Type B pancreatic cell (in vitro differentiated cells): ENCODE results near the gene GRK1. TPM values are rescaled to one million over a fixed set of nuclear protein-coding genes. Genes with fewer than 3 reads are reported as not detected.

Source experiments
- DNase-seq: peaks from one replicate; pipeline ENCODE4 v3.0.0; 2021; ENCODE audit warnings: mixed read lengths; ENCODE audit not compliant: unreplicated experiment; ENCODE audit errors: extremely low spot score
- H3K27ac Mint-ChIP-seq: 2 replicates; pipeline ENCODE4 v1.8.0; 2021; ENCODE audit warnings: mild to moderate bottlenecking, mixed read lengths
- H3K27me3 Mint-ChIP-seq: 2 replicates; pipeline ENCODE4 v1.8.0; 2021; ENCODE audit warnings: mixed read lengths
- H3K36me3 Mint-ChIP-seq: 2 replicates; pipeline ENCODE4 v1.8.0; 2021; ENCODE audit warnings: mixed read lengths
- H3K4me1 Mint-ChIP-seq: one replicate; pipeline ENCODE4 v1.8.0; 2021; ENCODE audit warnings: mixed read lengths; ENCODE audit not compliant: unreplicated experiment
- H3K4me3 Mint-ChIP-seq: 2 replicates; pipeline ENCODE4 v1.8.0; 2021; ENCODE audit warnings: mild to moderate bottlenecking, mixed read lengths
- H3K9me3 Mint-ChIP-seq: 2 replicates; pipeline ENCODE4 v1.8.0; 2021; ENCODE audit warnings: mixed read lengths
- total RNA-seq: library from RNA; stranded (reverse); gene quantifications from 2 replicates; pipeline ENCODE4 v1.2.1, GENCODE V29; 2021; ENCODE audit warnings: low replicate concordance
- TF ChIP-seq, protein P1 (sequence below): fragments of 200-600 bp; sonication (generic); conservative IDR thresholded peaks from 2 replicates; pipeline ENCODE4 v1.5.0; 2021; ENCODE audit warnings: antibody characterized with exemption, mild to moderate bottlenecking

The GRK1 gene
- total RNA-seq, 1 donor from 2014 or later = 0.85 TPM

- no peak overlapping the region for H3K27ac Mint-ChIP-seq
- H3K36me3 Mint-ChIP-seq = peaks cover 40% of the 10 kb centered on the region
- H3K4me3 Mint-ChIP-seq = no peak overlapping the region
- no peaks in the 10 kb centered on the region for H3K9me3 Mint-ChIP-seq
- TF ChIP-seq, protein P1, sequence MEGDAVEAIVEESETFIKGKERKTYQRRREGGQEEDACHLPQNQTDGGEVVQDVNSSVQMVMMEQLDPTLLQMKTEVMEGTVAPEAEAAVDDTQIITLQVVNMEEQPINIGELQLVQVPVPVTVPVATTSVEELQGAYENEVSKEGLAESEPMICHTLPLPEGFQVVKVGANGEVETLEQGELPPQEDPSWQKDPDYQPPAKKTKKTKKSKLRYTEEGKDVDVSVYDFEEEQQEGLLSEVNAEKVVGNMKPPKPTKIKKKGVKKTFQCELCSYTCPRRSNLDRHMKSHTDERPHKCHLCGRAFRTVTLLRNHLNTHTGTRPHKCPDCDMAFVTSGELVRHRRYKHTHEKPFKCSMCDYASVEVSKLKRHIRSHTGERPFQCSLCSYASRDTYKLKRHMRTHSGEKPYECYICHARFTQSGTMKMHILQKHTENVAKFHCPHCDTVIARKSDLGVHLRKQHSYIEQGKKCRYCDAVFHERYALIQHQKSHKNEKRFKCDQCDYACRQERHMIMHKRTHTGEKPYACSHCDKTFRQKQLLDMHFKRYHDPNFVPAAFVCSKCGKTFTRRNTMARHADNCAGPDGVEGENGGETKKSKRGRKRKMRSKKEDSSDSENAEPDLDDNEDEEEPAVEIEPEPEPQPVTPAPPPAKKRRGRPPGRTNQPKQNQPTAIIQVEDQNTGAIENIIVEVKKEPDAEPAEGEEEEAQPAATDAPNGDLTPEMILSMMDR = no peak
- no peak for DNase-seq
- no peaks in the 10 kb centered on the region for H3K4me1 Mint-ChIP-seq
- H3K27me3 Mint-ChIP-seq = no peaks in the 10 kb centered on the region
Measured at GRCh38 chr13:113635048-113635420, 32.0 kb upstream of the GRK1 start.

GRCh38 chr13:113635709-113636108, 31.3 kb upstream of the GRK1 start:
- Mint-ChIP-seq H3K9me3 (no peaks in the 10 kb centered on the region), H3K36me3 (peaks cover 42% of the 10 kb centered on the region), H3K4me3 (no peak overlapping the region), H3K27ac (no peak overlapping the region), H3K4me1 (no peaks in the 10 kb centered on the region), H3K27me3 (no peaks in the 10 kb centered on the region)
- TF ChIP-seq, protein P1 = no peak
- no peak for DNase-seq

DNA sequence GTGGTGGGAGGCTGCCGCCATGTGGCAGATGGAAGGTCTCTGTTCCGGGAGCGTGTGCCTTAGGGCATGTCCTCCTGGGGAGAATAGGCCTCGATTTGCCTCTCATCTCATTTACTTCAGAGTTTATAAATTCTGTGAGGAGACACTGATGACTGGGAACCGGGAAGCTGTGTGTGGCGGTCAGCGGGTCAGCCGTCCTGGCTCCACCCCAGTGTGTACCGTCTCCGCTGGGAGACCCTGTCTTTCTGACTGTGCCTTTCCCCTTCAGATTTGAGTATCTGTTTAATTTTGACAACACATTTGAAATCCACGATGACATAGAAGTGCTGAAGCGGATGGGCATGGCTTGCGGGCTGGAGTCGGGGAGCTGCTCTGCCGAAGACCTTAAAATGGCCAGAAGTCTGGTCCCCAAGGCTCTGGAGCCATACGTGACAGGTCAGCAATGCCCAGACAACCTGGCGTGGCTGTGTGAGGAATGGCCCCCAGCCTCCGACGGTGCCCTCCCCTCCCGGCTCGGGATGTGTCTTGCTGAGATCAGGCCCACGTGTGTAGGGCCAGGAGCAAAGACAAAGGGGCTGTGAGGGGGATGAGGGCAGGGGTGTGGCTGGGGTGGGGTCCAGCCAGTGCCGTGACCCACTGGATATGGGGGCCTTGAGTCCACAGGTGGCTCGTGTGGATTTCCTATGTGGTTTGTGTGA, 30.6 kb upstream of the GRK1 start:
- no peak overlapping the region for H3K4me3 Mint-ChIP-seq
- TF ChIP-seq, protein P1 = no peak
- H3K4me1 Mint-ChIP-seq = no peaks in the 10 kb centered on the region
- no peaks in the 10 kb centered on the region for H3K9me3 Mint-ChIP-seq
- H3K27me3 Mint-ChIP-seq = no peaks in the 10 kb centered on the region
- H3K36me3 Mint-ChIP-seq = peaks cover 44% of the 10 kb centered on the region
- H3K27ac Mint-ChIP-seq = no peak overlapping the region
- peak; percentile 55 for DNase-seq

DNA sequence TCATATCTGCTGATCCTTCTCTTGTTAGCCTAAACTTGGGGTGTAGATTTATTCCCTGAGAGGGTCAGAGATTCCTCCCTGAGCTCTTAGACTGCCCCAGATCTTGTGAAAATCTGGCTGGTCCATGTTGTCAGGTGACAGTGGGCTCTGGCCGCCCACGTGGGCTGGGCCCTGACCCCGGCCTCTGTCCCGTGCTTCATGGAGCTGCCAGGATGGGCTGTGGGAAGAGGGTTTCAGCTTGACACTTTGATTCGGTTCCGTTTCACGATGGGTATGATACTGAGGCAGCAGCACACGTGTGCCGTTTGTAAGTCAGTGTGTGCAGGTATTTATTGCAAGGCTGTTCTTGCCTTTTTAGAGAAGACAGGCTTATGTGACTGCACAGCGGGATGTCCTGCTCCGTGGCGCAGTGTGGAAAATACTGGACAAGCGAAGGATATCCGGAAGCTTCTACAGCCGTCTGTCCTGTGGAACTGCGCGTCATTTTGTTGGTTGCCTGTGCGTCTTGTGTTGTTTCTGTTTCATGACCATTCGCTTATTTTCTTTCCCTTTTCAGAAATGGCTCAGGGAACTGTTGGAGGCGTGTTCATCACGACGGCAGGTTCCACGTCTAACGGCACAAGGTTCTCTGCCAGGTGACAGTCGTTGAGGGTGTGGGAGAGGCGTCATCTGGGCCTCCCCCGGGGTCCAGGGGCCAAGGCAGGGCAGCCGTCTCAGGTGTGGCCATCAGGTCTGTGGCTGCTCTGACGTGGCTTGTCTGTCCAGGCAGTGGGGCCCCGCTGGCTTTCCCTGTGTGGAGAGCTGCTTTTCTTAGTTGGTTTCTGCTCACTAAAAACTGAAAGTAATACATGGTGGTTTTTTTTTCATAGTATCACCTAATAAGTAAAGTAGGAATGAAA, 29.5 kb upstream of the GRK1 start:
- DNase-seq = peak; percentile 65
- peaks cover 52% of the 10 kb centered on the region for H3K36me3 Mint-ChIP-seq
- TF ChIP-seq, protein P1 = no peak
- H3K4me3 Mint-ChIP-seq = no peak overlapping the region
- peaks cover 4% of the 10 kb centered on the region for H3K9me3 Mint-ChIP-seq
- no peaks in the 10 kb centered on the region for H3K27me3 Mint-ChIP-seq
- H3K4me1 Mint-ChIP-seq = no peaks in the 10 kb centered on the region
- H3K27ac Mint-ChIP-seq = no peak overlapping the region

DNA sequence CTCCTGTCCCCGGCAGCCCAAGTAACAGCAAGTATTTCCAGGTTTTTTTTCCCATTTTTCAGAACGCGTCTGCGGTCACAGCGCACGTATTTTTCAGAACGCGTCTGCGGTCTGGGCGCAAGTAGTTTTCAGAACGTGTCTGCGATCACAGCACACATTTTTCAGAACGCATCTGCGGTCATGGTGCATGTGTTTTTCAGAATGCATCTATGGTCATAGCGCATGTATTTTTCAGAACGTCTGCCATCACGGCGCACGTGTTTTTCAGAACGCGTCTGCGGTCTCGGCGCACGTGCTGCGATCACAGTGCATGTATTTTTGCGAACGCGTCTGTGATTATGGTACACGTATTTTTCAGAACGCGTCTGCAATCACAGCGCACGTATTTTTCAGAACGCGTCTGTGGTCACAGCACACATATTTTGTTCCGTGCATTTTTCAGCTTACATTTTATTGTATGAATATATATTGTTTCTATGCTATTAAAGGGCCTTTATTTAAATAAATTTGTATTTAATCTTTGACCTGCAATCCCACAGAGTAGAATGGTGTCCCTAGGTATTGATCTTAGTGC, 28.8 kb upstream of the GRK1 start:
- Mint-ChIP-seq H3K27ac (no peak overlapping the region), H3K9me3 (peaks cover 4% of the 10 kb centered on the region), H3K4me1 (no peaks in the 10 kb centered on the region), H3K36me3 (peaks cover 50% of the 10 kb centered on the region), H3K27me3 (no peaks in the 10 kb centered on the region), H3K4me3 (no peak overlapping the region)
- TF ChIP-seq, protein P1 = no peak
- peak; percentile 39 for DNase-seq
